HepG2 (cell line): ENCODE results near the gene TMEM253. TPM values are rescaled to one million over a fixed set of nuclear protein-coding genes. Genes with fewer than 3 reads are reported as not detected.

Experiments
- ATF5 ChIP-seq: sonication (generic); formaldehyde crosslinking; IDR thresholded peaks from 2 replicates; pipeline ENCODE4 v1.4.0; 2020; ENCODE audit warnings: mild to moderate bottlenecking, low read depth, missing genetic modification reagents
- BRCA1 ChIP-seq: sonication (generic); formaldehyde crosslinking; IDR thresholded peaks from 2 replicates; pipeline ENCODE4 v1.4.0; 2020; ENCODE audit warnings: missing genetic modification reagents
- CEBPZ ChIP-seq: IDR thresholded peaks from 2 replicates; pipeline ENCODE4 v1.6.1; 2012; ENCODE audit warnings: low read length, improper control_type of control experiment
- ELK4 ChIP-seq: sonication (generic); formaldehyde crosslinking; IDR thresholded peaks from 2 replicates; pipeline ENCODE4 v1.9.0; 2021; ENCODE audit warnings: missing genetic modification reagents, borderline replicate concordance
- NFE2 ChIP-seq: sonication (generic); formaldehyde crosslinking; IDR thresholded peaks from 2 replicates; pipeline ENCODE4 v1.4.0; 2020; ENCODE audit warnings: missing genetic modification reagents
- POLR2AphosphoS2 ChIP-seq: IDR thresholded peaks from 2 replicates; pipeline ENCODE4 v1.6.1; 2011; ENCODE audit warnings: low read depth, low read length, improper control_type of control experiment
- TRIM24 ChIP-seq: sonication (generic); formaldehyde crosslinking; IDR thresholded peaks from 2 replicates; pipeline ENCODE4 v1.8.0; 2022; ENCODE audit warnings: mild to moderate bottlenecking, missing genetic modification reagents
- ZBTB20 ChIP-seq: sonication (generic); formaldehyde crosslinking; IDR thresholded peaks from 2 replicates; pipeline ENCODE4 v1.8.1; 2023; ENCODE audit warnings: missing genetic modification reagents, low read depth, mild to moderate bottlenecking, borderline replicate concordance
- ZNF276 ChIP-seq: sonication (generic); formaldehyde crosslinking; IDR thresholded peaks from 2 replicates; pipeline ENCODE4 v1.4.0; 2020; ENCODE audit warnings: mild to moderate bottlenecking, low read depth, missing genetic modification reagents
- ZNF318 ChIP-seq: sonication (generic); formaldehyde crosslinking; IDR thresholded peaks from 2 replicates; pipeline ENCODE4 v1.4.0; 2020; ENCODE audit warnings: mild to moderate bottlenecking, missing genetic modification reagents
- ZSCAN12 ChIP-seq: sonication (generic); formaldehyde crosslinking; IDR thresholded peaks from 2 replicates; pipeline ENCODE4 v1.9.0; 2021; ENCODE audit warnings: mild to moderate bottlenecking, missing genetic modification reagents
- polyA plus RNA-seq, 8 experiments: library from polyadenylated mRNA; depleted of rRNA in 3 of 8; stranded (reverse) in 7 of 8; unstranded in 1 of 8; fragments of >200 nt; fragmentation: Illumina TruSeq in 4 of 8; extraction: Trizol in 4 of 8; gene quantifications; 2 replicates each; pipeline versions ENCODE4 v1.2.1 to v1.2.3, GENCODE V29; 2011 to 2016; ENCODE audit warnings: low read depth in 4 of 8, missing spikeins in 1 of 8, mixed read lengths in 1 of 8; ENCODE audit not compliant: insufficient read depth in 1 of 8
- total RNA-seq, 5 experiments: library from RNA; depleted of rRNA; stranded (reverse); fragments of >200 nt; fragmentation: Illumina TruSeq; extraction: Trizol; gene quantifications; 2 replicates each; pipeline ENCODE4 v1.2.3, GENCODE V29; 2016; ENCODE audit warnings: low read depth in 1 of 5

Gene TMEM253
- total and polyA plus RNA-seq, 2 of the 13 experiments (the other 11 are each of a cell fraction or from before 2014, with no cell fraction given), result 0.29 to 0.45 TPM

- no peak; the same call in 1 of the 2 replicates for TF ChIP-seq ZNF318 (CRISPR knock-in tag)
- 0 out of 2 replicates have a peak, but pooled peaks have one; percentile 25 for TF ChIP-seq ELK4 (CRISPR knock-in tag)
- no peak for TF ChIP-seq TRIM24 (CRISPR knock-in tag)
- TF ChIP-seq NFE2 (CRISPR knock-in tag), result no peak
- peak; percentile 74 for TF ChIP-seq ZSCAN12 (CRISPR knock-in tag)
- peak; percentile 22; the same call in 1 of the 2 replicates for TF ChIP-seq ZBTB20
- TF ChIP-seq ATF5 (CRISPR knock-in tag), result peak; percentile 99
- TF ChIP-seq POLR2AphosphoS2, result peak; percentile 73; the same call in 1 of the 2 replicates
- no peak for TF ChIP-seq BRCA1 (CRISPR knock-in tag)
- peak; percentile 97 for TF ChIP-seq ZNF276 (CRISPR knock-in tag)
- no peak; the same call in 1 of the 2 replicates for TF ChIP-seq CEBPZ
These were observed 3.0 kb downstream of the TMEM253 start (continued) for GRCh38 chr14:21103710-21104447.
